B cell (primary cell): Measurements from ENCODE around the gene TMEM164. TPM values are rescaled to one million over a fixed set of nuclear protein-coding genes. Genes with fewer than 3 reads are reported as not detected.

Source experiments
- ATAC-seq: fragments of 200-7000 bp; cut with Tn5 transposase; one replicate; pipeline ENCODE4 v1.10.0; 2021; ENCODE audit warnings: low read depth, mild to moderate bottlenecking, moderate number of reproducible peaks, moderate library complexity
- CTCF ChIA-PET: fragments of 350-600 bp; sonication (Branson Sonifier 250); formaldehyde crosslinking; loops from one replicate; lab custom pipeline; 2021; ENCODE audit warnings: antibody characterized with exemption, inconsistent platforms; lab: Charles Lee
- POLR2A ChIA-PET: fragments of 350-600 bp; sonication (Branson Sonifier 250); formaldehyde crosslinking; loops from one replicate; lab custom pipeline; 2021; ENCODE audit warnings: antibody characterized with exemption; lab: Charles Lee
- DNase-seq: peaks from one replicate; pipeline ENCODE4 v3.0.0; 2013
- H2AFZ ChIP-seq: 2 replicates; pipeline ENCODE4 v1.6.1; 2012; ENCODE audit warnings: mild to moderate bottlenecking, low read depth, low read length; ENCODE audit not compliant: insufficient read depth, poor library complexity, severe bottlenecking
- H3K27ac ChIP-seq, 2 donors: 1 replicate in 1 of 2; 2 replicates in 1 of 2; pipeline ENCODE4 v1.5.1; 2012 to 2013; ENCODE audit warnings: low read length in 2 of 2, mild to moderate bottlenecking in 2 of 2, moderate library complexity in 1 of 2
- H3K27me3 ChIP-seq, 4 experiments: fragments of 200-600 bp in 1 of 4; sonication (generic) in 1 of 4; replicated peaks in 1 of 4; 1 replicate in 2 of 4; 2 replicates in 2 of 4; pipeline versions ENCODE4 v1.6.1 to v1.7.0; 2013 to 2016; ENCODE audit warnings: low read length in 3 of 4, mild to moderate bottlenecking in 2 of 4, mixed read lengths in 1 of 4, moderate library complexity in 1 of 4; ENCODE audit not compliant: insufficient read depth in 4 of 4, control insufficient read depth in 3 of 4; ENCODE audit errors: control extremely low read depth in 1 of 4
- H3K36me3 ChIP-seq, 2 experiments: replicated peaks in 1 of 2; 1 replicate in 1 of 2; 2 replicates in 1 of 2; pipeline versions ENCODE4 v1.6.1 to v1.7.1; 2013; ENCODE audit warnings: low read length in 1 of 2; ENCODE audit not compliant: insufficient read depth in 2 of 2, control insufficient read depth in 1 of 2; ENCODE audit errors: control extremely low read depth in 1 of 2, extremely low read depth in 1 of 2
- H3K4me1 ChIP-seq, 2 donors: fragments of 200-600 bp in 1 of 2; sonication (generic) in 1 of 2; 1 replicate in 1 of 2; 2 replicates in 1 of 2; pipeline versions ENCODE4 v1.5.1 to v1.6.1; 2013 to 2017; ENCODE audit warnings: low read length in 2 of 2; ENCODE audit not compliant: control insufficient read depth in 2 of 2, insufficient read depth in 2 of 2
- H3K4me2 ChIP-seq: replicated peaks from 2 replicates; pipeline ENCODE3; 2012; ENCODE audit warnings: mild to moderate bottlenecking, low read depth, low read length; ENCODE audit not compliant: poor library complexity, severe bottlenecking
- H3K4me3 ChIP-seq, 5 experiments: fragments of 200-600 bp in 1 of 5; sonication (generic) in 1 of 5; 1 replicate in 3 of 5; 2 replicates in 2 of 5; pipeline versions ENCODE4 v1.5.1 to v1.7.0; 2011 to 2016; ENCODE audit warnings: low read length in 4 of 5, mild to moderate bottlenecking in 4 of 5, low read depth in 2 of 5, control low read depth in 1 of 5, moderate library complexity in 1 of 5; ENCODE audit not compliant: insufficient read depth in 1 of 5; ENCODE audit errors: control extremely low read depth in 1 of 5, extremely low read depth in 1 of 5
- H3K79me2 ChIP-seq: fragments of 200-600 bp; sonication (generic); one replicate; pipeline ENCODE4 v1.6.0; 2016; ENCODE audit warnings: low read length; ENCODE audit not compliant: control insufficient read depth, insufficient read depth
- H3K9ac ChIP-seq: fragments of 200-600 bp; sonication (generic); 2 replicates; pipeline ENCODE4 v1.6.1; 2017; ENCODE audit warnings: mild to moderate bottlenecking, low read length, moderate library complexity
- H3K9me3 ChIP-seq, 3 donors: one replicate each; pipeline versions ENCODE4 v1.6.1 to v1.7.1; 2013; ENCODE audit warnings: low read length in 2 of 3; ENCODE audit not compliant: control insufficient read depth in 2 of 3, insufficient read depth in 1 of 3; ENCODE audit errors: control extremely low read depth in 1 of 3
- H4K20me1 ChIP-seq: 2 replicates; pipeline ENCODE4 v1.6.0; 2012; ENCODE audit warnings: mild to moderate bottlenecking, low read length; ENCODE audit not compliant: insufficient read depth, control insufficient read depth, poor library complexity, severe bottlenecking
- H3K27ac Mint-ChIP-seq: one replicate; pipeline ENCODE4 v1.8.0; 2021; ENCODE audit warnings: mixed read lengths
- H3K27me3 Mint-ChIP-seq: one replicate; pipeline ENCODE4 v1.8.0; 2021; ENCODE audit warnings: mixed read lengths
- H3K4me1 Mint-ChIP-seq: one replicate; pipeline ENCODE4 v1.8.0; 2021; ENCODE audit warnings: mixed read lengths
- H3K4me3 Mint-ChIP-seq: one replicate; pipeline ENCODE4 v1.8.0; 2021; ENCODE audit warnings: mixed read lengths
- H3K9me3 Mint-ChIP-seq: one replicate; pipeline ENCODE4 v1.8.0; 2022; ENCODE audit warnings: mixed read lengths; ENCODE audit not compliant: insufficient read depth
- CTCF ChIP-seq: fragments of 200-600 bp; IDR thresholded peaks from one replicate; pipeline ENCODE4 v1.8.0; 2022; ENCODE audit warnings: antibody characterized with exemption, mild to moderate bottlenecking
- EZH2 ChIP-seq: IDR thresholded peaks from 2 replicates; pipeline ENCODE4 v1.6.1; 2012; ENCODE audit warnings: borderline replicate concordance, low read depth, mild to moderate bottlenecking, moderate library complexity, low read length; ENCODE audit not compliant: insufficient read depth, poor library complexity, severe bottlenecking
- WGBS: methylation state at CpG from one replicate; pipeline ENCODE4 v1.1.5; 2013; ENCODE audit warnings: missing lambda C conversion rate; ENCODE audit not compliant: insufficient coverage; 5-methylcytosine and 5-hydroxymethylcytosine counted together
- intact Hi-C: fragments of 100-400 bp; cut with micrococcal nuclease; formaldehyde crosslinking; loops from one replicate; pipeline ENCODE4 v1.10.0; 2022
- polyA plus RNA-seq: library from polyadenylated mRNA; depleted of rRNA; stranded (reverse); fragments of >200 nt; gene quantifications from 2 replicates; pipeline ENCODE4 v1.2.3, GENCODE V29; 2012
- total RNA-seq, 2 donors: library from RNA; stranded (reverse); fragments of 120-200 nt in 1 of 2; gene quantifications; 1 replicate in 1 of 2; 2 replicates in 1 of 2; pipeline versions ENCODE4 v1.2.3 to v1.2.4, GENCODE V29; 2013 to 2022

TMEM164 gene
- total and polyA plus RNA-seq, 2 donors (not counting 1 experiment from before 2014, with no cell fraction given), result 9.4 to 26.6 TPM

- Histone ChIP-seq H3K4me1 (no peaks in the 10 kb centered on the region), H3K9ac (no peak overlapping the region), H3K27me3 (no peaks in the 10 kb centered on the region), H3K36me3 (peaks cover 0 to 2% of the 10 kb centered on the region in 2 experiments), H3K79me2 (no peaks in the 10 kb centered on the region), H3K4me2 (no peak overlapping the region), H4K20me1 (no peaks in the 10 kb centered on the region), H3K4me3 (no peak overlapping the region), H3K27ac (no peak overlapping the region), H3K9me3 (no peaks in the 10 kb centered on the region), H2AFZ (no peak overlapping the region)
- POLR2A ChIA-PET, result no interaction called here
- CTCF ChIA-PET, result interaction anchor here (0.5 kb wide), 1 partner anchor 278 kb away, joined by 3 read pairs; no protein-coding TSS in a partner anchor
- DNase-seq (no peak), ATAC-seq (no peak)
- Mint-ChIP-seq H3K27ac (no peak overlapping the region), H3K4me3 (no peak overlapping the region), H3K9me3 (no peaks in the 10 kb centered on the region), H3K4me1 (no peaks in the 10 kb centered on the region), H3K27me3 (no peaks in the 10 kb centered on the region)
- intact Hi-C loops, result no loop called here
- no CpG with 5 or more reads among the region's 5 CpGs for WGBS
- no peak for TF ChIP-seq CTCF
- no peak for TF ChIP-seq EZH2
These were observed 130.9 kb downstream of the TMEM164 start for GRCh38 chrX:110133735-110134370.

GRCh38 chrX:110135618-110136017 is 132.7 kb downstream of the TMEM164 start:
- CTCF ChIA-PET, result interaction anchor here (1.1 kb wide), 1 partner anchor 11 kb away, joined by 3 read pairs; no protein-coding TSS in a partner anchor
- H3K27ac ChIP-seq, result no peak overlapping the region
- H3K4me1 ChIP-seq, result no peaks in the 10 kb centered on the region
- ATAC-seq (no peak), DNase-seq (no peak)
- H3K4me3 ChIP-seq, result no peak overlapping the region
- Mint-ChIP-seq H3K4me1 (no peaks in the 10 kb centered on the region), H3K27me3 (no peaks in the 10 kb centered on the region), H3K27ac (no peak overlapping the region), H3K4me3 (no peak overlapping the region), H3K9me3 (no peaks in the 10 kb centered on the region)
- H3K4me2 ChIP-seq, result no peak overlapping the region
- intact Hi-C loops, result no loop called here
- no peak overlapping the region for H2AFZ ChIP-seq
- no peaks in the 10 kb centered on the region for H4K20me1 ChIP-seq
- 100% methylated on average over 1 of the region's 1 CpG for WGBS
- no peaks in the 10 kb centered on the region for H3K27me3 ChIP-seq
- POLR2A ChIA-PET, result no interaction called here
- H3K79me2 ChIP-seq, result no peaks in the 10 kb centered on the region
- no peaks in the 10 kb centered on the region for H3K9me3 ChIP-seq
- H3K36me3 ChIP-seq, result peaks cover 0 to 2% of the 10 kb centered on the region in 2 experiments
- TF ChIP-seq EZH2, result no peak
- no peak for TF ChIP-seq CTCF
- no peak overlapping the region for H3K9ac ChIP-seq
